ELR (cell line): ENCODE measurements around the gene PDE8B.

Source experiments
- DNase-seq: peaks from one replicate; pipeline ENCODE4 v3.0.0-alpha.2; 2015; ENCODE audit warnings: low read depth

The PDE8B gene

GRCh38 chr5:77319117-77319804 is 108.8 kb downstream of the PDE8B start:
- DNase-seq, result no peak

- DNase-seq, result no peak
Measured at GRCh38 chr5:77321793-77322394, 111.4 kb downstream of the PDE8B start.

- DNase-seq, result no peak
Measured at GRCh38 chr5:77322406-77322805, 111.9 kb downstream of the PDE8B start.

GRCh38 chr5:77325921-77326541 is 115.6 kb downstream of the PDE8B start:
- DNase-seq, result no peak

GRCh38 chr5:77326986-77327734 is 116.7 kb downstream of the PDE8B start:
- DNase-seq, result no peak

DNA sequence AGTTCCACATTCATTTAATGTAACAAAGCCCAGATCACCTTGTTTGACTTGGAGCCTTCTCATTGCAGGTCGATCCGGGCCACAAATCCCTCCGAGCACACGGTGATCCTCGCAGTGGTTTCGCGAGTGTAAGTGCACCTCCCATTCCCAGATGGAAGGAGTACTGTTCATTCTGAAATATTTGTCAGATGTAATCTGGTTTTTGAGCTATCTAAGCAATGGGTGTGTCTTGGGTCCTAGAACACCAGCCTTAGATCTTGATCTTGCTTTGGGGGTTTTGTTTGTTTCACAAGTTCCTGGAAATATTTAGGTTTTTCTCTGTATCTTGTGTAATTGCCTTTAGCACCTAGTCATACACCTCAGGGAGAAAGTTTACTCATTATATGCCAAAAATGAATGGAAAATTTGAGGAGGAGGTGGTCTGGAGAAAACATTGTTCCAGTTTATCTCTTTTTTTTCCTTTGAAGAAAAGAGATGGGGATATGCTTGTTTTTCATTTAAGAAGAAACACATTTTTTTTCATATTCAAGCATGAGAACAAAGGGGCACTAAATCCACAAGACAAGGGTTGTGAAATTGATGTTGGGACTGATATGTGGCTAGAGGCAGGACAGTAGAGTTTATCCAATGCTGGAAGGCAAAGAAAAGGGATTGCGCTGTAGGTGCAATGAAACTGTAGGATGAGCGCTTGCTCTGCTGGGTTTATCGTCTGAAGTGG is 118.6 kb downstream of the PDE8B start:
- no peak for DNase-seq

GRCh38 chr5:77329664-77330430 is 119.4 kb downstream of the PDE8B start:
- no peak for DNase-seq

- no peak for DNase-seq
Measured at GRCh38 chr5:77333036-77333435, 122.6 kb downstream of the PDE8B start.

DNA sequence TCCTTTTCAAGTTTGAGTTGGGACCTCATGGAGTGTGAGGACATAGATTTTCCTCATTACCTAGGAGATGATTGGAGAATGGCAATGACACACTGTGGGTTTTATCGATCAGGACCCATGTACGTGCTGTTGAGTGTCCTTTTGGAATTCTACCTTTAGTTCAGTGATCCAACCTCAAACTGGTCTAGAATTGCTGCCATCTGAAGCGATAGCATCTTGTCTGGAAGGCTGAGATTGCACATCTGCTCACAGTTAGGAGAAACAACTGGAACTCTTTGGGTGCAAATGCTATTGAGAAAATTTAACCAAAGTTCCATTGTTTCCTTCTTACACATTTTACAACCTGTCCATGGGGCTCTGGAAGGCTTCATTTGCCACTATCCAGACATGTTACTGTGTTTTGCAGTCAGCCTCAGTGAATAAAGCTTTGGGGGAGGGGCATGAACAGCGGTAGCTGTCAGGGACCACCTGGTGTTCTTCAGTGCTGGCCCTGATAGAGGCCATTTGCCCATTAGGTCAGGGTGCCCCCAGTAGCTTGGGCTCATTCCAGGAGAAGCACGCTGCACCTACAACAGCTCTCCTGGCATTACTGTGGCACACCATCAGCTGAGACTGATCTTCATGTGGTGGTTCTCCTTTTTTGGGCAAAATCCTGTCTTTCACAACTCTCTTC is 123.1 kb downstream of the PDE8B start:
- DNase-seq, result no peak

- DNase-seq, result no peak
Measured at GRCh38 chr5:77337246-77337645, 126.8 kb downstream of the PDE8B start.

GRCh38 chr5:77337686-77338085 is 127.2 kb downstream of the PDE8B start:
- no peak for DNase-seq

- no peak for DNase-seq
Measured at GRCh38 chr5:77339337-77339890, 128.9 kb downstream of the PDE8B start.

GRCh38 chr5:77343165-77343564 is 132.7 kb downstream of the PDE8B start:
- DNase-seq, result no peak

DNA sequence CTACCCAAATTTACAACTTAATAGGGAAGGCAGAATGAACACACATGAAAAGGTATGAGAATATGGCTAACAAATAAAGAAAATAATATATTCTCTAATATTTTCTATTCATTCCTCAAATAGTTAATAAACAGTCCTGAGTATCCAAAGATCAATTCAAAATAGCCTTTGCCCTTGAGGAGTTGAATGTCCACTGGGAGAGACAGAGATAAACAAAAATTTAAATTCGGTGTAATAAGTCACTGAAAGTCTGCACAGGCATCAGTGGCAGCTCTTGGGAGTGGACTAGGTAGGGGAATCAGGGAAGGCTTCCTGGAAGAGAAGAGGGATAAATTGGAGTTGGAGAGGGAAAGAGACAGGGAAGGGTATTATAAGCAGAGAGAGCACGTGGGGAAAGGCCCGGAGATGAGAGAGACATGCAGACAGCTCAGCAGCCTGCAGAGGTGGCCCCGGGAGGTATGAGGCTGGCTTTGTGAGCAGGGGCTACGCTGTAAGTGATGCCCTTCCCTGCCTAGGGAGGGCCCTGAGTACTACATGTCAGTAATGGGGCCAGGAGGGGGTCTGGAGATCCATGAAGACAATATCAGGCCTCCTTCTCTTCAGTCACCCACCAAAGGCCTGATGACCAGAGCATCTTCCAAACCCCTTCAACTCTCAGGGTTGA is 137.1 kb downstream of the PDE8B start:
- no peak for DNase-seq

- DNase-seq, result no peak
Measured at GRCh38 chr5:77353251-77353650, 142.8 kb downstream of the PDE8B start.

- DNase-seq, result no peak
Measured at GRCh38 chr5:77354454-77354853, 144.0 kb downstream of the PDE8B start.

GRCh38 chr5:77355080-77355479 is 144.6 kb downstream of the PDE8B start:
- DNase-seq, result no peak

DNA sequence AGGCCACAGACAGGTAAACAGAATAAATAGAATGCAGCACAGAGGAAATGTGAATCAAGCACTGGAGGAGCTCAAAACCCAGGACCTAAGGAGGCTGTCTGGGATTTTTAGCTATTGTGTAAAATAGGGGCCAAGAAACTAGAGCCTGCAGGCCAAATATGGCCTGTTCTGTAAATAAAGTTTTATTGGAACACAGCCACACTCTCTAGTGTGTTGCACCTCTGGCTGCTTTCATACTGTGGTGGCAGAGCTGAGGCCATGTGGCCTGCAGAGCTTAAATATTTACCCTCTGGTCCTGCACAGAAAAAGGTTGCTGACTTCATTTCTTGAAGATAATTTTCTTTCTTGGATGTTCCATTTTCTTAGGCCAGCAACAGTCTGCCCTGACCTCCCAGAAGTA is 145.3 kb downstream of the PDE8B start:
- no peak for DNase-seq

- DNase-seq, result peak; percentile 39
Measured at GRCh38 chr5:77356740-77357139, 146.3 kb downstream of the PDE8B start.
